NCI-H2081 treated with DMSO at 0.1 percent for 48 hours (cell line): ENCODE data around the gene KRT86.
"Not testable (repeated sequence)": the region's sequence is repeated elsewhere in the genome, so short reads cannot be mapped to it uniquely, and the experiment has no call there.

ENCODE experiments used
- DNase-seq: peaks from one replicate; lab custom pipeline; 2025; lab: John Stamatoyannopoulos, UW

KRT86 gene

GRCh38 chr12:52251367-52252051, 22.9 kb upstream of the KRT86 start:
- no peak for DNase-seq

- DNase-seq, result not testable (repeated sequence)
Observed at GRCh38 chr12:52252175-52252615, 22.2 kb upstream of the KRT86 start.

GRCh38 chr12:52252728-52253343, 21.6 kb upstream of the KRT86 start:
- DNase-seq, result no peak

- DNase-seq, result no peak
Observed at GRCh38 chr12:52253391-52254179, 20.9 kb upstream of the KRT86 start.

GRCh38 chr12:52254180-52254964, 20.1 kb upstream of the KRT86 start:
- DNase-seq, result no peak

GRCh38 chr12:52254965-52255751, 19.3 kb upstream of the KRT86 start:
- DNase-seq, result no peak

GRCh38 chr12:52255926-52256583, 18.4 kb upstream of the KRT86 start:
- DNase-seq, result no peak

- no peak for DNase-seq
Observed at GRCh38 chr12:52256584-52256935, 17.9 kb upstream of the KRT86 start.

GRCh38 chr12:52257074-52257551, 17.3 kb upstream of the KRT86 start:
- no peak for DNase-seq

- DNase-seq, result not testable (repeated sequence)
Observed at GRCh38 chr12:52257922-52258321, 16.5 kb upstream of the KRT86 start.

- no peak for DNase-seq
Observed at GRCh38 chr12:52258335-52258901, 16.0 kb upstream of the KRT86 start.

GRCh38 chr12:52259657-52260243, 14.7 kb upstream of the KRT86 start:
- DNase-seq, result peak; percentile 49

- DNase-seq, result no peak
Observed at GRCh38 chr12:52260361-52261207, 13.9 kb upstream of the KRT86 start.

GRCh38 chr12:52261208-52261484, 13.3 kb upstream of the KRT86 start:
- DNase-seq, result no peak

- no peak for DNase-seq
Observed at GRCh38 chr12:52262286-52262685, 12.2 kb upstream of the KRT86 start.

GRCh38 chr12:52263761-52264434, 10.5 kb upstream of the KRT86 start:
- DNase-seq, result no peak

- no peak for DNase-seq
Observed at GRCh38 chr12:52264435-52264825, 10.0 kb upstream of the KRT86 start.

- no peak for DNase-seq
Observed at GRCh38 chr12:52266514-52266913, 7.9 kb upstream of the KRT86 start.

GRCh38 chr12:52267266-52267665, 7.2 kb upstream of the KRT86 start:
- DNase-seq, result no peak
